Measurements from ENCODE around the gene AMER1.

AMER1 gene

GRCh38 chrX:64186974-64187761 is 18.3 kb downstream of the AMER1 start (continued):
- TF ChIP-seq TSHZ2 (CRISPR knock-in tag; IDR thresholded peaks at IDR 0.05) (no peak), ESRRG (CRISPR knock-in tag; IDR thresholded peaks at IDR 0.05) (no peak), PPARA (CRISPR knock-in tag; IDR thresholded peaks at IDR 0.05; ENCODE audit: borderline replicate concordance) (no peak), ISL1 (CRISPR knock-in tag; IDR thresholded peaks at IDR 0.05) (no peak), TOX (CRISPR knock-in tag; IDR thresholded peaks at IDR 0.05; ENCODE audit: borderline replicate concordance) (no peak)

DNA sequence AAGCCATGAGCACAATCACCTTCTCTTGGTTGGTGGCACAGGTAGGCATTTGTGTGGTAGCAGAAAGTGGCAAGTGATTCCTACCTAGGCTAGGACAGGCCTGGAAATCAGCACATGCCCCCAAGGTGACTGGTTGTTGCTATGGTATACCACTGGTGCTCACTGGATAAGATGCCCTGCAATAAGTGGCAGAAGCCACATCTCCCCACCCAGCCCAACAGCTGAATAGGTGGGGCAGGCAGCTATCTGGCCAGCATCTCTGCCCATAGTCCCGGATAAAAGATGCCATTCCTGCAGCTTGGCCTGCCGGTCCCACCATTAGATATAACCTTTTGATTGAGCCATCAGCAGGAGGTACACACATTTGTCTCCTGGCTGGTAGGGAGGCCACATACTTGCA is 21.1 kb downstream of the AMER1 start:
- no peak for TF ChIP-seq TOX (CRISPR knock-in tag; IDR thresholded peaks at IDR 0.05; ENCODE audit: borderline replicate concordance)
- no peak for TF ChIP-seq ZNF70 (CRISPR knock-in tag; IDR thresholded peaks at IDR 0.05)
- TF ChIP-seq POU6F1 (CRISPR knock-in tag; IDR thresholded peaks at IDR 0.05; ENCODE audit: borderline replicate concordance, low read depth): no peak
- TF ChIP-seq, protein P1, sequence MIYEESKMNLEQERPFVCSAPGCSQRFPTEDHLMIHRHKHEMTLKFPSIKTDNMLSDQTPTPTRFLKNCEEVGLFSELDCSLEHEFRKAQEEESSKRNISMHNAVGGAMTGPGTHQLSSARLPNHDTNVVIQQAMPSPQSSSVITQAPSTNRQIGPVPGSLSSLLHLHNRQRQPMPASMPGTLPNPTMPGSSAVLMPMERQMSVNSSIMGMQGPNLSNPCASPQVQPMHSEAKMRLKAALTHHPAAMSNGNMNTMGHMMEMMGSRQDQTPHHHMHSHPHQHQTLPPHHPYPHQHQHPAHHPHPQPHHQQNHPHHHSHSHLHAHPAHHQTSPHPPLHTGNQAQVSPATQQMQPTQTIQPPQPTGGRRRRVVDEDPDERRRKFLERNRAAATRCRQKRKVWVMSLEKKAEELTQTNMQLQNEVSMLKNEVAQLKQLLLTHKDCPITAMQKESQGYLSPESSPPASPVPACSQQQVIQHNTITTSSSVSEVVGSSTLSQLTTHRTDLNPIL (CRISPR knock-in tag; IDR thresholded peaks at IDR 0.05; ENCODE audit: low read depth): no peak
- no peak for TF ChIP-seq PPARA (CRISPR knock-in tag; IDR thresholded peaks at IDR 0.05; ENCODE audit: borderline replicate concordance)
- TF ChIP-seq, protein P2, sequence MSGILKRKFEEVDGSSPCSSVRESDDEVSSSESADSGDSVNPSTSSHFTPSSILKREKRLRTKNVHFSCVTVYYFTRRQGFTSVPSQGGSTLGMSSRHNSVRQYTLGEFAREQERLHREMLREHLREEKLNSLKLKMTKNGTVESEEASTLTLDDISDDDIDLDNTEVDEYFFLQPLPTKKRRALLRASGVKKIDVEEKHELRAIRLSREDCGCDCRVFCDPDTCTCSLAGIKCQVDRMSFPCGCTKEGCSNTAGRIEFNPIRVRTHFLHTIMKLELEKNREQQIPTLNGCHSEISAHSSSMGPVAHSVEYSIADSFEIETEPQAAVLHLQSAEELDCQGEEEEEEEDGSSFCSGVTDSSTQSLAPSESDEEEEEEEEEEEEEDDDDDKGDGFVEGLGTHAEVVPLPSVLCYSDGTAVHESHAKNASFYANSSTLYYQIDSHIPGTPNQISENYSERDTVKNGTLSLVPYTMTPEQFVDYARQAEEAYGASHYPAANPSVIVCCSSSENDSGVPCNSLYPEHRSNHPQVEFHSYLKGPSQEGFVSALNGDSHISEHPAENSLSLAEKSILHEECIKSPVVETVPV (CRISPR knock-in tag; IDR thresholded peaks at IDR 0.05): no peak
- TF ChIP-seq BACH2 (CRISPR knock-in tag; IDR thresholded peaks at IDR 0.05; ENCODE audit: borderline replicate concordance): no peak
- no peak for TF ChIP-seq RARB (CRISPR knock-in tag; IDR thresholded peaks at IDR 0.05)
- TF ChIP-seq ZNF565 (CRISPR knock-in tag; conservative IDR thresholded peaks at IDR 0.05; ENCODE audit: low read depth): no peak
- TF ChIP-seq CSDC2 (CRISPR knock-in tag; IDR thresholded peaks at IDR 0.05): no peak
- TF ChIP-seq ZFP30 (CRISPR knock-in tag; IDR thresholded peaks at IDR 0.05): no peak
- no peak for TF ChIP-seq OSR1 (CRISPR knock-in tag; IDR thresholded peaks at IDR 0.05)
- TF ChIP-seq ZC3H10 (CRISPR knock-in tag; IDR thresholded peaks at IDR 0.05): no peak
- no peak for TF ChIP-seq ARNTL (CRISPR knock-in tag; IDR thresholded peaks at IDR 0.05; ENCODE audit: borderline replicate concordance, low read depth)
- no peak for ATAC-seq

- no peak for ATAC-seq
- no peak for TF ChIP-seq ISL1 (CRISPR knock-in tag; IDR thresholded peaks at IDR 0.05)
- TF ChIP-seq ZFP30 (CRISPR knock-in tag; IDR thresholded peaks at IDR 0.05): no peak
- no peak for TF ChIP-seq TCF4 (CRISPR knock-in tag; IDR thresholded peaks at IDR 0.05; ENCODE audit: borderline replicate concordance)
- no peak for TF ChIP-seq ARNTL (CRISPR knock-in tag; IDR thresholded peaks at IDR 0.05; ENCODE audit: borderline replicate concordance, low read depth)
- TF ChIP-seq TOX (CRISPR knock-in tag; IDR thresholded peaks at IDR 0.05; ENCODE audit: borderline replicate concordance): no peak
- no peak for TF ChIP-seq ESRRG (CRISPR knock-in tag; IDR thresholded peaks at IDR 0.05)
- no peak for TF ChIP-seq ZNF8 (CRISPR knock-in tag; IDR thresholded peaks at IDR 0.05)
- no peak for TF ChIP-seq TSHZ2 (CRISPR knock-in tag; IDR thresholded peaks at IDR 0.05)
- TF ChIP-seq BACH2 (CRISPR knock-in tag; IDR thresholded peaks at IDR 0.05; ENCODE audit: borderline replicate concordance): no peak
- TF ChIP-seq SNAI2 (CRISPR knock-in tag; IDR thresholded peaks at IDR 0.05): no peak
- TF ChIP-seq, protein P1 (CRISPR knock-in tag; IDR thresholded peaks at IDR 0.05; ENCODE audit: low read depth): no peak
- TF ChIP-seq OSR1 (CRISPR knock-in tag; IDR thresholded peaks at IDR 0.05): no peak
- no peak for TF ChIP-seq PPARA (CRISPR knock-in tag; IDR thresholded peaks at IDR 0.05; ENCODE audit: borderline replicate concordance)
Measured at GRCh38 chrX:64182208-64182607, 23.3 kb downstream of the AMER1 start.
